ENCODE data around the gene KCNN3. TPM values are rescaled to one million over a fixed set of nuclear protein-coding genes. Genes with fewer than 3 reads are reported as not detected.

The KCNN3 gene
- total RNA-seq, 1 donor = 0.09 TPM

DNA sequence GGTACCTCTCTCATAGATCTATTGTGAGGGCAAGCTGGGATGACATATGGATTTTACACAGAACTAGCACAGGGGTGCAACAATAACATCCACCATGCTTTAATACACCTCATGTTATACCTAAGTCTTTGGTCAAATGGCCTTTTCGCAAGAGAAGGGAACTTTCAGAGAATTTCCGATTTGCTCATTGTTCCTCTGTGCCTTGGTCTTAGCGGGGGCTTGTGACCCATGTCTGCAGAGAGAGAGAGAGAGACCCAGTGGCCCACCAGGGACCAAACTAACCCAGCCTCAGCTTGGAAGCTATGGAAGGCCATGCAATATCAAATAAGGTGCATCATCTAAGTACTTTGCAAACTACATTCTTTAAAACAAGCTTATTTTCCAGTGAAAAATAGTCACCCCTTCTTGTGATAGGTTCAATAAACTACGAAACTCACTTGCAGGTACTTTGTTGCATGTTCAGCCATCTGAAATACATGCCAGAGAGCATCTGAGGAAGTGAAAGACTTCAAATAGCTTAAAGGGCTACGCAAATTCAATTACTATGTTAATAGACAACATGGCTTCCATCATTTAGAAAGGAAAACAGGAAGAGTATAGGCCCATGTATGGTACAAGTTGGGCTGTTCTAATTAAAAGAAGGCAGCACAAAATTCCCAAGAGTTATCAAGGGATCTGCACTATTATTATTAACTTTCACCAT, 100.7 kb downstream of the KCNN3 start:
- no peak overlapping the region for H3K4me3 ChIP-seq (ENCODE audit: low read depth, low read length)
- DNase-seq (ENCODE audit: low read depth) = no peak
- TF ChIP-seq, protein P1, sequence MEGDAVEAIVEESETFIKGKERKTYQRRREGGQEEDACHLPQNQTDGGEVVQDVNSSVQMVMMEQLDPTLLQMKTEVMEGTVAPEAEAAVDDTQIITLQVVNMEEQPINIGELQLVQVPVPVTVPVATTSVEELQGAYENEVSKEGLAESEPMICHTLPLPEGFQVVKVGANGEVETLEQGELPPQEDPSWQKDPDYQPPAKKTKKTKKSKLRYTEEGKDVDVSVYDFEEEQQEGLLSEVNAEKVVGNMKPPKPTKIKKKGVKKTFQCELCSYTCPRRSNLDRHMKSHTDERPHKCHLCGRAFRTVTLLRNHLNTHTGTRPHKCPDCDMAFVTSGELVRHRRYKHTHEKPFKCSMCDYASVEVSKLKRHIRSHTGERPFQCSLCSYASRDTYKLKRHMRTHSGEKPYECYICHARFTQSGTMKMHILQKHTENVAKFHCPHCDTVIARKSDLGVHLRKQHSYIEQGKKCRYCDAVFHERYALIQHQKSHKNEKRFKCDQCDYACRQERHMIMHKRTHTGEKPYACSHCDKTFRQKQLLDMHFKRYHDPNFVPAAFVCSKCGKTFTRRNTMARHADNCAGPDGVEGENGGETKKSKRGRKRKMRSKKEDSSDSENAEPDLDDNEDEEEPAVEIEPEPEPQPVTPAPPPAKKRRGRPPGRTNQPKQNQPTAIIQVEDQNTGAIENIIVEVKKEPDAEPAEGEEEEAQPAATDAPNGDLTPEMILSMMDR (IDR thresholded peaks at IDR 0.05; ENCODE audit: insufficient read depth, low read length) = no peak

DNA sequence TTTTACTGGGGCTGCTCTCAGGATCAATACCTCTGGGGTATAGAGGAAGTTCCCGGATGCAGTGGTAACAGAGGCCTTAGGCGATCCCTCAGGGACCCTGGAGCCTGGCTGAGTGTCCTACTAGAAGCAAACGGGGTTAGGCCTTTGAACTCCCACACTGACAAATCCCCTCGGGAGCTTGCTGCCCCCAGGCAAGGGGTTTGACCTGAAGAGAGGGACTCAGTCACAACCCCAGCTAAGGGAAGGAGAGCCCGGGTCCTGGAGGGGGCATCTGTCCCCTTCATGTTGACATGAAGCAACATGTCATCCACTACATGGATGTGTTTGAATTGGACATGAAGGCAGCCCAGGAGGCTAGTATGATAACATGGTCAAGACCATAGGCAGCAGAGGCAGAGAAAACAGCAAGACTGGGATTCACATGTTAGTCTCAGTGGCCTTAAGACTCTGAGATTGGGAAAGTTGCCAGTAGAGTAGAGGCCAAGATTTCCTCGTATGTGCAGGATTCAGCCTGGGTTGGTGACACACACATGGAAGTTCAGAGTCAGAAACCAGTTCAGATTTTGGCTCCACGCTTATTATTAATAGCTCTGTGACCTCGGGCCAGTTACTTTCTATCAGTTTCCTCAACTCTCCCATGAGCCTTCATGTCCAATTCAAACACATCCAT, 101.5 kb downstream of the KCNN3 start:
- TF ChIP-seq, protein P1 (IDR thresholded peaks at IDR 0.05; ENCODE audit: insufficient read depth, low read length) = no peak
- H3K4me3 ChIP-seq (ENCODE audit: low read depth, low read length) = no peak overlapping the region
- peak; percentile 40 for DNase-seq (ENCODE audit: low read depth)

DNA sequence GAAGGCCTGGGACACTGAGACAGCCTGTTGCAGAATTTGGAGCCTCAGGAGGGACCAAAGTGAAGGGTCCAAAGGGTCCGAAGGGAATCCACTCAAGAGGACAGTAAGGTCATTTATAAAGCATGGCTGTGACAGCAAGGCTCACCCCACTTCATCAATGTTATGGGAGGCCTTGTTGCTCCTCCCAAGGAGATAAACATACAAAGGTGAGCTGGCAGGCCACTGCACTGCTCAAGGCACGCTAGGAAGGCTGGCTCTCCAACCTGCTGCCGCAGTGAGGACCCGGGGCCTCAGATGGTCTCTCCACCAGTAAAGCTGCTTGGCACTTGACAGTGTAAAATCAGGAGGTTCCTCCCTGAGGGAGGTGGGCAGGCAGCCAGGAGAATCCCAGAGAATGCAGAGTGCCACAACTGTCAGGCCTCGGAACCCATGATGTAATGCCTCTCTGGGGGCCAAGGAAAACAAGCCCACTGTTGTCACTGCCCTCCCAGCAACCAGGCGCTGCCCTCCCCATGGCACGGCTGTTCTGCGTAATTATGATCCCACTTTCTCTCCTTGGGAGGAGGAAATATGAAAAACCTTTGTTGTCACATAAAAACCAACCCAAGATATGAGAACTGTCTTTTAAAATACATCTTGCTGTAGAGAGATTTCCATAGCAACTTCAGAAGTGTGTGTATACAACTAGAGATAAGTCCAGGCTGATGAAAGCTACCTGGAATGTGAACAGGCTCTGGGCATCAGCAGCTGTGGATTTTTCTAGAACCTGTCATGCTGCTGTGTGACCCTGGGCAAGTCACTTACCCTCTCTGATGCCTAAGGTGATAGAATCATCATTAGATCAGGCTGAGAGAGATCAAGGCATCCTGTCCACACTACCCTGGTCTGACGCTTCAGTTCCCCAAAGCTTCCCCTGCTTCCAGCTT, 102.5 kb downstream of the KCNN3 start:
- DNase-seq (ENCODE audit: low read depth) = peak; percentile 67
- TF ChIP-seq, protein P1 (IDR thresholded peaks at IDR 0.05; ENCODE audit: insufficient read depth, low read length) = no peak

DNA sequence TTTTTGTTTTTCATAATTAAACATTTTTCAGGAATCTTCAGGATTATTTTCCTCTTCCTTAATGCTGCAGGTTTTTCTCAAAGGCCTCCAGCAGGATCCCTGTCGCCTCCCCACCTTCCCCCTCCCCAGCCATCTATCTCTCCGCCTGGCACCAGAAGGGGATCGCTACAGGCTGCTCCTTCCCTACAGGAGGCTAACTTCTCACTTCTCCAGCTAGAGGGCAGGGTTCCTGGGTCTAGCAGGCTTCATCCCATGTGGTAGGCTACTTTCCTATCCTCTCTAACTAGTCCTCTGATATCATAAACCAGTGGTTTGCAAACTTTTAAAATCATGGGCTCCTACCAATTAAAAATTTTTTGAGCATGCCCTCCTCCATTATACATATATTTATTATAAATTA, 104.1 kb downstream of the KCNN3 start:
- TF ChIP-seq, protein P1 (IDR thresholded peaks at IDR 0.05; ENCODE audit: insufficient read depth, low read length) = peak; percentile 52
- H3K4me3 ChIP-seq (ENCODE audit: low read depth, low read length) = no peak overlapping the region
- no peak for DNase-seq (ENCODE audit: low read depth)

More for the DNA sequence above, 102.5 kb downstream of the KCNN3 start:
- no peak overlapping the region for H3K4me3 ChIP-seq (ENCODE audit: low read depth, low read length)

DNA sequence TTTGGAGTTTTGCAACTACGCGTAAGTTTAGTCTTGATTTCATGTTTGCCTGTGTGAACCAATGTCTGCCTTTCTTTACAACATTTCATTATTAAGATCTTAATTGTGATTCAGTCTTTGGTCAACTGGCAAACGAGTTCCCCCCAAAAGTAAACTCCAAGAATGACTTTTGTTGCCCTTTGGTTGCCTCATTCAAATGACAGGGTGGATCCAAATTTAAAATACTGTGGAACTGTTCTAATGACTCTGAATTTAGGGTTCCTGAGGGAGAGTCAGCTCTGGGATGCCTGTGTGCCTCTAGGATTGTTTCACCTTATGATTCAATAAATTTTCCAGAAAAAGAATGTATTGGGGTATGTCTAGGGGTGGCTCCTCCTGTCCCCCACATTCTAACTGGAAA, 105.3 kb downstream of the KCNN3 start:
- DNase-seq (ENCODE audit: low read depth) = no peak
- TF ChIP-seq, protein P1 (IDR thresholded peaks at IDR 0.05; ENCODE audit: insufficient read depth, low read length) = no peak
- H3K4me3 ChIP-seq (ENCODE audit: low read depth, low read length) = no peak overlapping the region

DNA sequence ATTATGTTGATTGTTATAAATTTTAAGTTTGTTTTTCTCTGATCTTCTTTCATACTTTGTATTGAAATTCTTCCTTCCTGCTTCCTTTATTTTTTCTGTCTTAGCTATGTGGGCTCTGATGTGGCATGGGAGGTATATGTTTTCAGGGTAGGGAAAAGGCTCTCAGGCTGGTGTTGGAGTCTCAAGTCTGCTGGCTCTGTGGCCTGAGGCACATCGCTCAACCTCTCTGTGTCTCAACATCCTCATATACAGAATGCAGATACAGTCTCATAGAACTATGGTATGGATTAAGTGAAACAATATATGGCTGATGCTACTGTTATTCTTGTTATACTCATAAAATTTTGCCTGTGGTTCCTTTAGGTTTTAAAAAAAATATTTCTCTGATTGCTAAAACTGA, 105.9 kb downstream of the KCNN3 start:
- TF ChIP-seq, protein P1 (IDR thresholded peaks at IDR 0.05; ENCODE audit: insufficient read depth, low read length) = no peak
- no peak overlapping the region for H3K4me3 ChIP-seq (ENCODE audit: low read depth, low read length)
- DNase-seq (ENCODE audit: low read depth) = no peak
